ENCODE results near the gene INPP5D.

Gene INPP5D

GRCh38 chr2:233053928-233054784 lies 6.0 kb upstream of the INPP5D start:
- Histone ChIP-seq H3K36me3 (no peaks in the 10 kb centered on the region), H3K4me2 (no peak overlapping the region), H4K20me1 (no peaks in the 10 kb centered on the region), H3K9ac (no peak overlapping the region), H3K4me3 (no peak overlapping the region), H3K9me3 (no peaks in the 10 kb centered on the region), H3K27ac (no peak overlapping the region), H3K27me3 (no peaks in the 10 kb centered on the region), H3K4me1 (peaks cover 10% of the 10 kb centered on the region)
- TF ChIP-seq Cebpa-rat (IDR thresholded peaks at IDR 0.05): no peak

GRCh38 chr2:233055362-233055761 lies 4.8 kb upstream of the INPP5D start:
- Histone ChIP-seq H3K27me3 (no peaks in the 10 kb centered on the region), H3K4me2 (no peak overlapping the region), H3K36me3 (no peaks in the 10 kb centered on the region), H4K20me1 (no peaks in the 10 kb centered on the region), H3K9me3 (no peaks in the 10 kb centered on the region), H3K9ac (no peak overlapping the region), H3K4me1 (peaks cover 18% of the 10 kb centered on the region), H3K27ac (no peak overlapping the region), H3K4me3 (no peak overlapping the region)
- TF ChIP-seq Cebpa-rat (IDR thresholded peaks at IDR 0.05): no peak

GRCh38 chr2:233056961-233057605 lies 3.1 kb upstream of the INPP5D start:
- Histone ChIP-seq H3K9me3 (no peaks in the 10 kb centered on the region), H3K4me3 (no peak overlapping the region), H4K20me1 (peaks cover 10% of the 10 kb centered on the region), H3K9ac (no peak overlapping the region), H3K27me3 (no peaks in the 10 kb centered on the region), H3K4me1 (peaks cover 26% of the 10 kb centered on the region), H3K36me3 (0 out of 2 replicates have a peak, but pooled peaks cover 2% of the 10 kb centered on the region), H3K4me2 (no peak overlapping the region), H3K27ac (no peak overlapping the region)
- no peak for TF ChIP-seq Cebpa-rat (IDR thresholded peaks at IDR 0.05)

GRCh38 chr2:233058717-233059546 lies 1.2 kb upstream of the INPP5D start:
- H3K27me3 ChIP-seq: no peaks in the 10 kb centered on the region
- no peak for TF ChIP-seq Cebpa-rat (IDR thresholded peaks at IDR 0.05)
- H3K9me3 ChIP-seq: no peaks in the 10 kb centered on the region
- peak overlapping the region; percentile 89 for H3K9ac ChIP-seq
- H3K27ac ChIP-seq: peak overlapping the region; percentile 96
- peaks cover 18% of the 10 kb centered on the region for H3K36me3 ChIP-seq
- H3K4me3 ChIP-seq: peak overlapping the region; percentile 83; the same call in 1 of the 2 replicates
- peak overlapping the region; percentile 98 for H3K4me2 ChIP-seq
- peaks cover 28% of the 10 kb centered on the region for H4K20me1 ChIP-seq
- H3K4me1 ChIP-seq: peaks cover 43% of the 10 kb centered on the region

- H3K36me3 ChIP-seq: peaks cover 23% of the 10 kb centered on the region
- H3K4me3 ChIP-seq: peak overlapping the region; percentile 83
- H3K27ac ChIP-seq: peak overlapping the region; percentile 96
- peaks cover 34% of the 10 kb centered on the region for H4K20me1 ChIP-seq
- peaks cover 46% of the 10 kb centered on the region for H3K4me1 ChIP-seq
- peak overlapping the region; percentile 89 for H3K9ac ChIP-seq
- H3K4me2 ChIP-seq: peak overlapping the region; percentile 98
- H3K27me3 ChIP-seq: no peaks in the 10 kb centered on the region
- H3K9me3 ChIP-seq: no peaks in the 10 kb centered on the region
- TF ChIP-seq Cebpa-rat (IDR thresholded peaks at IDR 0.05): no peak
Observed at GRCh38 chr2:233059547-233059796, 670 bp upstream of the INPP5D start.

GRCh38 chr2:233060501-233060979 lies 398 bp downstream of the INPP5D start:
- H4K20me1 ChIP-seq: peaks cover 45% of the 10 kb centered on the region
- peaks cover 56% of the 10 kb centered on the region for H3K4me1 ChIP-seq
- H3K27me3 ChIP-seq: no peaks in the 10 kb centered on the region
- peaks cover 34% of the 10 kb centered on the region for H3K36me3 ChIP-seq
- H3K9ac ChIP-seq: peak overlapping the region; percentile 89
- peak overlapping the region; percentile 83 for H3K4me3 ChIP-seq
- H3K9me3 ChIP-seq: no peaks in the 10 kb centered on the region
- H3K27ac ChIP-seq: peak overlapping the region; percentile 96
- peak overlapping the region; percentile 98 for H3K4me2 ChIP-seq
- TF ChIP-seq Cebpa-rat (IDR thresholded peaks at IDR 0.05): no peak

- H3K27me3 ChIP-seq: no peaks in the 10 kb centered on the region
- peak overlapping the region; percentile 98 for H3K4me2 ChIP-seq
- H3K4me3 ChIP-seq: peak overlapping the region; percentile 83
- peaks cover 50% of the 10 kb centered on the region for H4K20me1 ChIP-seq
- no peaks in the 10 kb centered on the region for H3K9me3 ChIP-seq
- peaks cover 39% of the 10 kb centered on the region for H3K36me3 ChIP-seq
- H3K27ac ChIP-seq: peak overlapping the region; percentile 96
- no peak for TF ChIP-seq Cebpa-rat (IDR thresholded peaks at IDR 0.05)
- peaks cover 56% of the 10 kb centered on the region for H3K4me1 ChIP-seq
- peak overlapping the region; percentile 89 for H3K9ac ChIP-seq
Observed at GRCh38 chr2:233060980-233061590, 943 bp downstream of the INPP5D start.

- H3K9me3 ChIP-seq: 0 out of 2 replicates have a peak, but pooled peaks cover 5% of the 10 kb centered on the region
- peak overlapping the region; percentile 83 for H3K4me3 ChIP-seq
- H3K9ac ChIP-seq: peak overlapping the region; percentile 89
- H3K27ac ChIP-seq: peak overlapping the region; percentile 96
- H3K4me1 ChIP-seq: peaks cover 56% of the 10 kb centered on the region
- H3K27me3 ChIP-seq: no peaks in the 10 kb centered on the region
- H3K36me3 ChIP-seq: peaks cover 46% of the 10 kb centered on the region
- peaks cover 57% of the 10 kb centered on the region for H4K20me1 ChIP-seq
- TF ChIP-seq Cebpa-rat (IDR thresholded peaks at IDR 0.05): no peak
- H3K4me2 ChIP-seq: peak overlapping the region; percentile 98
Observed at GRCh38 chr2:233061591-233062450, 1.7 kb downstream of the INPP5D start.
